Neural cell (in vitro differentiated cells): ENCODE measurements around the gene PALD1.

Source experiments
- CTCF ChIP-seq: fragments of 450-650 bp; IDR thresholded peaks from 2 replicates; pipeline ENCODE4 v1.5.1; 2014; ENCODE audit warnings: antibody characterized with exemption, mild to moderate bottlenecking, moderate library complexity; ENCODE audit not compliant: poor library complexity, severe bottlenecking
- EP300 ChIP-seq: fragments of 450-650 bp; conservative IDR thresholded peaks from 2 replicates; pipeline ENCODE4 v1.6.1; 2014; ENCODE audit warnings: antibody characterized with exemption, mild to moderate bottlenecking, moderate library complexity; ENCODE audit not compliant: poor library complexity, severe bottlenecking
- MXI1 ChIP-seq: fragments of 450-650 bp; conservative IDR thresholded peaks from 2 replicates; pipeline ENCODE4 v1.6.1; 2014; ENCODE audit warnings: antibody characterized with exemption, mild to moderate bottlenecking; ENCODE audit not compliant: poor library complexity, severe bottlenecking
- RAD21 ChIP-seq: fragments of 450-650 bp; conservative IDR thresholded peaks from 2 replicates; pipeline ENCODE4 v1.6.1; 2014; ENCODE audit warnings: antibody characterized with exemption, mild to moderate bottlenecking, moderate library complexity
- REST ChIP-seq: IDR thresholded peaks from 2 replicates; pipeline ENCODE4 v1.6.1; 2012; ENCODE audit warnings: borderline replicate concordance
- SMC3 ChIP-seq: fragments of 450-650 bp; conservative IDR thresholded peaks from 2 replicates; pipeline ENCODE4 v1.6.1; 2014; ENCODE audit warnings: antibody characterized with exemption, mild to moderate bottlenecking, moderate library complexity; ENCODE audit not compliant: poor library complexity

- TF ChIP-seq CTCF (no peak), RAD21 (no peak), REST (no peak), SMC3 (no peak), MXI1 (no peak), EP300 (no peak)
Measured at GRCh38 chr10:70528314-70528713, 49.7 kb downstream of the PALD1 start.
